IPS-NIHi7 (cell line): ENCODE data around the gene AKT1S1.
"Not testable (repeated sequence)": the region's sequence is repeated elsewhere in the genome, so short reads cannot be mapped to it uniquely, and the experiment has no call there.

Experiments
- DNase-seq: peaks from one replicate; pipeline ENCODE4 v3.0.0; 2012; ENCODE audit warnings: mixed read lengths; ENCODE audit errors: extremely low spot score

AKT1S1 gene

GRCh38 chr19:49837009-49837310, 40.2 kb downstream of the AKT1S1 start:
- no peak for DNase-seq

GRCh38 chr19:49836176-49837008, 40.8 kb downstream of the AKT1S1 start:
- no peak for DNase-seq

- DNase-seq = no peak
Observed at GRCh38 chr19:49835562-49835961, 41.6 kb downstream of the AKT1S1 start.

- DNase-seq = no peak
Observed at GRCh38 chr19:49833599-49833998, 43.6 kb downstream of the AKT1S1 start.

GRCh38 chr19:49832556-49832955, 44.6 kb downstream of the AKT1S1 start:
- DNase-seq = no peak

- no peak for DNase-seq
Observed at GRCh38 chr19:49831592-49831991, 45.6 kb downstream of the AKT1S1 start.

- no peak for DNase-seq
Observed at GRCh38 chr19:49830766-49831165, 46.4 kb downstream of the AKT1S1 start.

GRCh38 chr19:49829721-49830120, 47.4 kb downstream of the AKT1S1 start:
- no peak for DNase-seq

GRCh38 chr19:49829200-49829599, 48.0 kb downstream of the AKT1S1 start:
- DNase-seq = no peak

- no peak for DNase-seq
Observed at GRCh38 chr19:49827034-49827433, 50.1 kb downstream of the AKT1S1 start.

GRCh38 chr19:49824662-49825061, 52.5 kb downstream of the AKT1S1 start:
- DNase-seq = no peak

- DNase-seq = no peak
Observed at GRCh38 chr19:49823472-49823871, 53.7 kb downstream of the AKT1S1 start.

GRCh38 chr19:49820125-49820524, 57.0 kb downstream of the AKT1S1 start:
- no peak for DNase-seq

GRCh38 chr19:49819452-49820115, 57.6 kb downstream of the AKT1S1 start:
- DNase-seq = not testable (repeated sequence)
